H1 (cell line): ENCODE data around the gene ITSN1. TPM values are rescaled to one million over a fixed set of nuclear protein-coding genes. Genes with fewer than 3 reads are reported as not detected.

ENCODE experiments used
- CTCF ChIA-PET: fragments of 300-600 bp; sonication (Branson Sonifier 250); formaldehyde crosslinking; loops from one replicate; lab custom pipeline; 2021; ENCODE audit not compliant: partially characterized antibody; lab: Charles Lee
- POLR2A ChIA-PET: fragments of 300-600 bp; sonication (Branson Sonifier 250); formaldehyde crosslinking; loops from one replicate; lab custom pipeline; 2021; ENCODE audit warnings: inconsistent platforms; ENCODE audit not compliant: partially characterized antibody; lab: Charles Lee
- DNase-seq, 2 experiments: peaks; one replicate each; pipeline versions ENCODE4 v3.0.0 to v3.0.0-alpha.2; 2010 to 2022; ENCODE audit warnings: low spot score in 2 of 2, low read depth in 1 of 2, mixed read lengths in 1 of 2
- FAIRE-seq: peaks from 2 replicates; lab custom pipeline; 2011; peaks lifted over from hg19 to GRCh38; lab: Jason Lieb, UNC
- H2AFZ ChIP-seq: 2 replicates; pipeline ENCODE4 v1.8.1; 2012; ENCODE audit warnings: low read length, inconsistent platforms
- H2AK5ac ChIP-seq: 2 replicates; pipeline ENCODE4 v1.6.1; 2013; ENCODE audit warnings: low read depth, low read length
- H2BK120ac ChIP-seq: replicated peaks from 2 replicates; pipeline ENCODE3; 2013; ENCODE audit warnings: low read depth, low read length, inconsistent platforms
- H2BK12ac ChIP-seq: 2 replicates; pipeline ENCODE4 v1.6.1; 2013; ENCODE audit warnings: low read depth, low read length
- H2BK15ac ChIP-seq: 2 replicates; pipeline ENCODE4 v1.6.1; 2013; ENCODE audit warnings: low read length
- H2BK20ac ChIP-seq: 2 replicates; pipeline ENCODE4 v1.6.1; 2013; ENCODE audit warnings: low read length
- H2BK5ac ChIP-seq: 2 replicates; pipeline ENCODE4 v1.6.1; 2013; ENCODE audit warnings: low read depth, low read length
- H3K14ac ChIP-seq: 2 replicates; pipeline ENCODE4 v1.6.1; 2013; ENCODE audit warnings: inconsistent platforms; ENCODE audit not compliant: insufficient read length
- H3K18ac ChIP-seq: 2 replicates; pipeline ENCODE4 v1.6.1; 2013; ENCODE audit warnings: low read length; ENCODE audit errors: extremely low read depth
- H3K23ac ChIP-seq: 2 replicates; pipeline ENCODE4 v1.6.1; 2013; ENCODE audit warnings: inconsistent platforms; ENCODE audit not compliant: insufficient read length
- H3K23me2 ChIP-seq: 2 replicates; pipeline ENCODE4 v1.6.1; 2013; ENCODE audit warnings: low read depth, low read length
- H3K27ac ChIP-seq: 2 replicates; pipeline ENCODE4 v1.6.1; 2011; ENCODE audit warnings: low read depth, low read length, inconsistent platforms
- H3K27me3 ChIP-seq, 4 experiments: replicated peaks in 1 of 4; 1 replicate in 1 of 4; 2 replicates in 3 of 4; pipeline versions ENCODE4 v1.6.1 to v1.8.1; 2011 to 2013; ENCODE audit warnings: low read length in 3 of 4, mild to moderate bottlenecking in 3 of 4, inconsistent platforms in 2 of 4, mixed read lengths in 2 of 4, moderate library complexity in 1 of 4; ENCODE audit not compliant: control insufficient read depth in 3 of 4, insufficient read depth in 3 of 4; ENCODE audit errors: extremely low read depth in 1 of 4
- H3K36me3 ChIP-seq, 4 experiments: 2 replicates each; pipeline versions ENCODE4 v1.6.1 to v1.8.1; 2011 to 2013; ENCODE audit warnings: mild to moderate bottlenecking in 4 of 4, low read length in 3 of 4, moderate library complexity in 2 of 4, control low read depth in 1 of 4, inconsistent platforms in 1 of 4; ENCODE audit not compliant: insufficient read depth in 4 of 4, control insufficient read depth in 2 of 4
- H3K4ac ChIP-seq: replicated peaks from 2 replicates; pipeline ENCODE3; 2013; ENCODE audit warnings: low read length, low read depth, mixed read lengths, inconsistent platforms; ENCODE audit not compliant: insufficient read length
- H3K4me1 ChIP-seq, 4 experiments: replicated peaks in 1 of 4; 1 replicate in 1 of 4; 2 replicates in 3 of 4; pipeline versions ENCODE4 v1.6.1 to v1.8.1; 2011 to 2013; ENCODE audit warnings: low read length in 3 of 4, inconsistent platforms in 2 of 4, mixed read lengths in 1 of 4; ENCODE audit not compliant: insufficient read depth in 4 of 4, control insufficient read depth in 3 of 4
- H3K4me2 ChIP-seq, 2 experiments: 2 replicates each; pipeline versions ENCODE4 v1.6.1 to v1.8.1; 2011 to 2013; ENCODE audit warnings: low read depth in 2 of 2, low read length in 2 of 2, control low read depth in 1 of 2, inconsistent platforms in 1 of 2, mild to moderate bottlenecking in 1 of 2; ENCODE audit not compliant: insufficient read depth in 1 of 2
- H3K4me3 ChIP-seq, 4 experiments: fragments of 200-600, 300-600 bp in 1 of 4; sonication (generic), shearing (Covaris generic), sonication (Bioruptor Twin) in 1 of 4; 2 replicates each; pipeline versions ENCODE4 v1.5.1 to v1.8.1; 2011 to 2016; ENCODE audit warnings: low read length in 4 of 4, low read depth in 3 of 4, control low read depth in 2 of 4, inconsistent platforms in 2 of 4, mild to moderate bottlenecking in 2 of 4, mixed read lengths in 1 of 4, moderate library complexity in 1 of 4; ENCODE audit not compliant: insufficient read depth in 2 of 4; ENCODE audit errors: extremely low read depth in 1 of 4
- H3K56ac ChIP-seq: replicated peaks from 2 replicates; pipeline ENCODE3; 2013; ENCODE audit warnings: low read depth, mild to moderate bottlenecking, mixed read lengths, low read length, inconsistent platforms; ENCODE audit not compliant: insufficient read length
- H3K79me1 ChIP-seq: 2 replicates; pipeline ENCODE4 v1.6.1; 2013; ENCODE audit warnings: low read depth, low read length, control low read depth
- H3K79me2 ChIP-seq, 2 experiments: 2 replicates each; pipeline versions ENCODE4 v1.6.1 to v1.8.1; 2012 to 2013; ENCODE audit warnings: low read length in 2 of 2, mild to moderate bottlenecking in 2 of 2, inconsistent platforms in 1 of 2; ENCODE audit not compliant: insufficient read depth in 2 of 2, control insufficient read depth in 1 of 2
- H3K9ac ChIP-seq, 4 experiments: replicated peaks in 1 of 4; 1 replicate in 1 of 4; 2 replicates in 3 of 4; pipeline versions ENCODE4 v1.6.1 to v1.8.1; 2011 to 2013; ENCODE audit warnings: low read depth in 3 of 4, low read length in 3 of 4, control low read depth in 2 of 4, mild to moderate bottlenecking in 2 of 4, moderate library complexity in 2 of 4, inconsistent platforms in 1 of 4; ENCODE audit errors: extremely low read depth in 1 of 4
- H3K9me3 ChIP-seq, 2 experiments: 2 replicates each; pipeline versions ENCODE4 v1.6.1 to v1.8.1; 2012 to 2013; ENCODE audit warnings: mild to moderate bottlenecking in 2 of 2, moderate library complexity in 2 of 2, control low read depth in 1 of 2, inconsistent platforms in 1 of 2, low read depth in 1 of 2, low read length in 1 of 2, mixed read lengths in 1 of 2; ENCODE audit not compliant: insufficient read depth in 2 of 2
- H4K20me1 ChIP-seq, 2 experiments: replicated peaks in 1 of 2; 2 replicates each; pipeline versions ENCODE3 to v1.8.1; 2011 to 2013; ENCODE audit warnings: inconsistent platforms in 2 of 2, low read length in 2 of 2, mild to moderate bottlenecking in 1 of 2; ENCODE audit not compliant: insufficient read depth in 2 of 2, control insufficient read depth in 1 of 2
- H4K5ac ChIP-seq: 2 replicates; pipeline ENCODE4 v1.6.1; 2013; ENCODE audit warnings: low read length, low read depth, mixed read lengths, inconsistent platforms; ENCODE audit not compliant: insufficient read length
- H4K8ac ChIP-seq: 2 replicates; pipeline ENCODE4 v1.8.0; 2013; ENCODE audit warnings: mild to moderate bottlenecking, moderate library complexity, low read length, inconsistent platforms; ENCODE audit not compliant: insufficient read depth; ENCODE audit errors: extremely low read depth
- H4K91ac ChIP-seq: replicated peaks from 2 replicates; pipeline ENCODE3; 2013; ENCODE audit warnings: low read length, mixed read lengths, inconsistent platforms; ENCODE audit not compliant: insufficient read length
- CREB1 ChIP-seq: IDR thresholded peaks from 2 replicates; pipeline ENCODE4 v1.6.1; 2012; ENCODE audit warnings: inconsistent platforms
- JUN ChIP-seq: IDR thresholded peaks from 2 replicates; pipeline ENCODE4 v1.6.1; 2011; ENCODE audit warnings: low read depth, mild to moderate bottlenecking, improper control_type of control experiment, low read length
- KDM4A ChIP-seq: IDR thresholded peaks from one replicate; pipeline ENCODE4 v1.7.1; 2012; ENCODE audit warnings: low read depth, mild to moderate bottlenecking, moderate library complexity, low read length, inconsistent platforms; ENCODE audit not compliant: severe bottlenecking
- SIX5 ChIP-seq: IDR thresholded peaks from 2 replicates; pipeline ENCODE4 v1.6.1; 2011; ENCODE audit warnings: mild to moderate bottlenecking, low read depth, low read length
- ZNF274 ChIP-seq: IDR thresholded peaks from 2 replicates; pipeline ENCODE4 v1.7.0; 2012; ENCODE audit warnings: low read length, borderline replicate concordance; ENCODE audit errors: extremely low read depth
- WGBS, 2 experiments: shearing (Covaris generic) in 1 of 2; methylation state at CpG; one replicate each; pipeline versions ENCODE4 v1.1.6 to v1.1.7; 2013 to 2015; ENCODE audit warnings: low lambda C conversion rate in 2 of 2, mixed read lengths in 2 of 2, inconsistent platforms in 1 of 2, low coverage in 1 of 2, missing lambda C conversion rate in 1 of 2; ENCODE audit not compliant: insufficient replicate concordance in 2 of 2, insufficient coverage in 1 of 2, insufficient read length in 1 of 2; ENCODE audit errors: extremely low coverage in 1 of 2, missing lambda C conversion rate in 1 of 2; 5-methylcytosine and 5-hydroxymethylcytosine counted together
- polyA plus RNA-seq, 7 experiments: library from polyadenylated mRNA; depleted of rRNA in 3 of 7; stranded (reverse) in 5 of 7; unstranded in 2 of 7; fragments of >200 nt in 5 of 7; fragments of 200-250 nt in 2 of 7; gene quantifications; 1 replicate in 5 of 7; 2 replicates in 1 of 7; 4 replicates in 1 of 7; pipeline versions ENCODE4 v1.2.1 to v1.2.3, GENCODE V29; 2011 to 2013; ENCODE audit warnings: missing spikeins in 2 of 7, mixed read lengths in 2 of 7
- total RNA-seq: library from RNA; stranded (reverse); fragmentation: NEBNext Ultra II Directional; extraction: Animal tissue kit (Norgen Biotek cat#: 25700); gene quantifications from 2 replicates; pipeline ENCODE4 v1.2.1, GENCODE V29; 2021

ITSN1 gene
- total and polyA plus RNA-seq, 2 of the 8 experiments (the other 6 are each of a cell fraction or from before 2014, with no cell fraction given), result 60.8 to 78.1 TPM

DNA sequence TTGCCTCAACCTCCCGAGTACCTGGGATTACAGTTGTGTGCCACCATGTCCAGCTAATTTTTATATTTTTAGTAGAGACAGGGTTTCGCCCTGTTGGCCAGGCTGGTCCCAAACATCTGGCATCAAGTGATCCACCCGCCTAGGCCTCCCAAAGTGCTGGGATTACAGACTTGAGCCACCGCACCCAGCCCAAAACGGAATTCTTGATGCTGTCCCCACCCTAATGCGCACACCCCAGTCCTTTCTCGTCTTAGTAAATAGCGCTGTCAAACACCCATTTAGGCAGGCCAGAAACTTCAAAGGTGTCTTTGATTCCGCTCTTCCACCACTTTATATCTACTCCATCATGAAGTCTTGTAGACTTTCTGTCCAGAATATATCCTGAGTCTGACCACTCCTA is 35.1 kb downstream of the ITSN1 start:
- Histone ChIP-seq H3K36me3 (no peaks in the 10 kb centered on the region), H3K79me2 (peaks cover 8 to 96% of the 10 kb centered on the region in 2 experiments), H3K56ac (no peak overlapping the region), H2AFZ (no peak overlapping the region), H3K4me2 (no peak overlapping the region), H3K4me3 (no peak overlapping the region), H2BK12ac (no peak overlapping the region), H3K14ac (no peak overlapping the region), H3K23ac (no peak overlapping the region), H2AK5ac (no peak overlapping the region), H4K8ac (no peak overlapping the region), H3K4me1 (peaks cover 0 to 7% (median 2%) of the 10 kb centered on the region in 4 experiments; a peak in 4 of 7 replicates), H3K18ac (no peak overlapping the region), H4K20me1 (peaks cover 0 to 6% of the 10 kb centered on the region in 2 experiments), H3K27ac (no peak overlapping the region), H4K5ac (no peak overlapping the region), H2BK15ac (no peak overlapping the region), H4K91ac (no peak overlapping the region), H3K4ac (no peak overlapping the region), H3K79me1 (peaks cover 9% of the 10 kb centered on the region), H2BK5ac (no peak overlapping the region), H3K27me3 (no peaks in the 10 kb centered on the region), H2BK20ac (no peak overlapping the region), H3K23me2 (no peaks in the 10 kb centered on the region), H3K9me3 (no peaks in the 10 kb centered on the region), H2BK120ac (no peak overlapping the region), H3K9ac (no peak overlapping the region)
- DNase-seq, result peak in 1 of 2 experiments; percentile 28
- CTCF ChIA-PET, result no interaction called here
- POLR2A ChIA-PET, result interaction anchor here (0.8 to 1.3 kb wide), 2 partner anchors 52 to 139 kb away, joined by 3 read pairs; no protein-coding TSS in a partner anchor
- 94% methylated on average over 9 of the region's 9 CpGs; no CpG with 5 or more reads in 1 of the 2 experiments for WGBS, 2 experiments
- FAIRE-seq, result no peak
- no peak for TF ChIP-seq CREB1
- no peak for TF ChIP-seq ZNF274
- TF ChIP-seq KDM4A, result no peak
- TF ChIP-seq SIX5, result no peak
- TF ChIP-seq JUN, result no peak
